Activated T-cell treated with anti-CD3 and anti-CD28 coated beads for 48 hours (primary cell): Measurements from ENCODE around the gene DKKL1.
A peak's percentile ranks its signal among the peaks of the same experiment; 100 is the strongest.
"Not testable (repeated sequence)": the region's sequence is repeated elsewhere in the genome, so short reads cannot be mapped to it uniquely, and the experiment has no call there.

Source experiments
- DNase-seq: peaks from one replicate; pipeline ENCODE4 v3.0.0-alpha.2; 2020; ENCODE audit warnings: low read depth

The DKKL1 gene

DNA sequence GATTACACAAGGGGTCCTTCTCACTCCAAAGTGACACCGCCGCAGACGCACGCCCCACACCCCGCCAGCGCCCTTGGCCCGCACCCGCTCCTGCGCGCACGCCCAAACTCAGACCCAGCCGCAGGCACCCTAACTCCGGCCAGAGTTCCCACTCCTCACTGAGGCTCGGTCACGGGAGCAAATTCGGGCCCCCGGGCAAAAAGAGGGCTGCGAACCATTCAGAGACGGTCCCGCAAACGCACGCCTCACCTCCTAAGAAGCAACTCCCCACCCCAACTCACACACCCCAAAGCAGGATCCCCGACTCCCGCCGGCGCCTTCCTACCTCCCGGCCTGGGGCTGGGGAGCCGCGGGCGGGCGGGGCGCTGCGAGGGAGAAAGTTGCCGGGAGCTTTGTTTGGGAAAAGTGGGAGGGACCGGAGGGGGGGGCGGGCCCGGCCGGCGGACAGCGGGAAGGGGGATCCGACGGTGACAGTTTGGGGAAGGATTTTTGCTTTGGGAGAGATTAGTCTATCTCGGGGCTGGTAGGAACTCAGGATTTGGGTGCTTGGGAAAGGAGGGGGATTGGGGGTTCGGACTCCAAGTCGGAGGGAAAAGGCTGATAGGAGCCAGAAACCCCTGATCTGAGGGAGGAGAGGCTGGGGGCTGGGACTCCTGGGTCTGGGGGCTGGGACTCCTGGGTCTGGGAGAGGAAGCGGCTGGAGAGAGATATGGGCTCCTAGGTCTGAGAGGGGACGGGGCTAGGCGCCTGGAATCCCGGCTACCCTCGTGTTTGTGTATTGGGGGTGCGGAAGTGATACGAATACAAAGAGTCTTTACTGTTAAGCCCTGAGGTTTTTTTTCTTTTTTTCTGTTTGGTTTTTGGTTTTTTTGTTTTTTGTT is 1.4 kb upstream of the DKKL1 start, which contains the start of gene TEAD2:
Gene TEAD2 (minus strand): TSS at position 369 of the 881 bp plus-strand sequence. CDS start 2,341 bp downstream, outside the sequence.
- no peak for DNase-seq

DNA sequence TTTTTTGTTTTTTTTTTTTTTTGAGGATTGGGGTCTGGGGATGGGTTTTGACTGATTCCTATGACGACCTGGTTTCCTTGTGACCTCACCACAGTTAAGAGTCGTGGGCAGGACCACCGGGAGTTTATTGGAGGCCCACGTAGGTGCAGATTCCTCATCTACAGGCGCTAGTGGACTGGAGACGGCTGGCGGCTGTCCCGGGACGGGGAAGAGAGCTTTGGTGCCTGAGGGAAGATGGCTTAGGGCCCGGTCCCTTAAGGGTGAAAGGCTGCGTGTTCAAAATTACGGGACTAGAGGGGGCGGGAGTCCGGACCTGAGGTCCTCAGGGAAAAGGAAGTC is 779 bp upstream of the DKKL1 start:
- no peak for DNase-seq

DNA sequence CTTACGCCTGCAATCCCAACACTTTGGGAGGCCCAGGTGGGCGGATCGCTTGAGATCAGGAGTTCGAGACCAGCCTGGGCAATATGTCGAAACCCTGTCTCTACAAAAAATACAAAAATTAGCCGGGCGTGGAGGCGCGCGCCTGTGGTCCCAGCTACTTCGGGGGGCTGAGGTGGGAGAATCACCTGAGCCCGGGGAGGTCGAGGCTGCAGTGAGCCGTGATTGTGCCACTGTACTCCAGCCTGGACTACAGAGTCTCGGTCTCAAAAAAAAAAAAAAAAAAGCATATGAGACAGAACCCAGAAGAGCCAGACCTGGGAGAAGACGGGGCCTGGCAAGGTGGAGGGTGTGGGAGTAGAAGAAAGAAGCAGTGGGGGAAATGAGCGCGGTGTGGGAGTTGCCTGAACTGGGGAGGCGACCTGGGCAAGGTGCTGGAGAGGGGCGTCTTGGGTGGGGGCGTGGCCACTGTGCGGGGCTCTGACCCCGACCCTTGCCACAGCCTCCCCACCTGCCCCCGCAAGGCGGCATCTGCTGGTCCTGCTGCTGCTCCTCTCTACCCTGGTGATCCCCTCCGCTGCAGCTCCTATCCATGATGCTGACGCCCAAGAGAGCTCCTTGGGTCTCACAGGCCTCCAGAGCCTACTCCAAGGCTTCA is 533 bp downstream of the DKKL1 start:
- DNase-seq = no peak

DNA sequence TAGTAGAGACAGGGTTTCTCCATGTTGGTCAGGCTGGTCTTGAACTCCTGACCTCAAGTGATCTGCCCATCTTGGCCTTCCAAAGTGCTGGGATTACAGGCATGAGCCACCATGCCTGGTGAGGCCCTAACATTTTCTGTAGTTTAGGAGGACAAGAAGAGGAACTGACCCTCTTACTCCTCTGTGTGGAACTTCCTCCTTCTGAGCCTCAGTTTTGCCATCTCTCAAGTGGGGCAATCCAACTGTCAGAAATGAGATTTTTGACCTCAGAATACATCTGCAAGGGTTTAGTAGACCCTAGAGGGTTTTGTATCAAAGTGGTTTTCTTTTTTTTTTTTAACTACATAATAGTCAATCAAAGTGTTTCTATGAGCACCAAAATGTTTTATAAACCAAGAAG is 2.4 kb downstream of the DKKL1 start:
- DNase-seq = no peak

DNA sequence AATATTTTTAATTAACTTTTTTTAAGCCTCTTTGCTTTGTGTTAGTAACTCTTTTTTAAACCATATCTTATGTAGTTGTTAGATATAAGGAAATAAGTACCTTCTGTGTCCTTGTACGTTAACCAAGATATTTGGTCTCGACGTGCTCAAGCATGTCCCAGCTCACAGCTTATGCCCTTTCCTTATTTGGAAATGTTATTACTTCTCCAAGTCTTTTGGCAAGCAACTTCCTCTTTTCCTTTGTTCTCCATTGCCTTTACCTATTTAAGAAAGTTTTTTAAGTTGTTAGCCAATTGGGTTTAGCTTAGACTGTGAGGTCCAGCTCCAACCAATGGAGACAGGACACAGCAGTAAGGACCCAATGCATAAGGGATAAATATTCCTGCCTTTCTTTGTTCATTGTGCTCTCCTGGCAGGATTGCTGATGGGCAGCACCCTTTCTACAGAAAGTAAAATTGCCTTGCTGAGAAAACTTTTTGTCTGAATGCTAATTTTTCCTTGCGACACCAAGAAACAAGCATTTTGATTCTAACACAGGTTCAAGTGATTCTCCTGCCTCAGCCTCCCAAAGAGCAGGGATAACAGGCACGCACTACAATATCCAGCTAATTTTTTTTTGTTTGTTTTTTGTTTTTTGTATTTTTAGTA is 5.2 kb downstream of the DKKL1 start:
- DNase-seq = no peak

DNA sequence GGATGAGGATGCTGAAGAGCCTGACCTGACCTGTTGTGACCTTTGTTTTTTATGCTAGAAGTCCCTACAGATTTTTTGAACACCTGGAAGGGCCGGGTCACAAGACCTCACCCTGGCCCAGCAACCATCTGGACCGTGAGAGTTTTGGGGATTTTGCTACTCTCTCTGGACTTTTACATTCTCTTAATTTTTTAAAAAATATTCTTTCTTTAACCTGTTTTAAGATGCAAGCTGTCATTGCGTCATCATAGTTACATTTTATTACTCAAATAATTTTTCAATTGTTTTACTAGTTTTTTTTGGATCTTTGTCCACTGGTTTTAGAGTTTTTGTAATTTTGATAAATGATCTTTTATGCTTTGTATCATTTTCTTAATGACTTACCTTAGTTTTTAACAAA is 7.5 kb downstream of the DKKL1 start:
- no peak for DNase-seq

DNA sequence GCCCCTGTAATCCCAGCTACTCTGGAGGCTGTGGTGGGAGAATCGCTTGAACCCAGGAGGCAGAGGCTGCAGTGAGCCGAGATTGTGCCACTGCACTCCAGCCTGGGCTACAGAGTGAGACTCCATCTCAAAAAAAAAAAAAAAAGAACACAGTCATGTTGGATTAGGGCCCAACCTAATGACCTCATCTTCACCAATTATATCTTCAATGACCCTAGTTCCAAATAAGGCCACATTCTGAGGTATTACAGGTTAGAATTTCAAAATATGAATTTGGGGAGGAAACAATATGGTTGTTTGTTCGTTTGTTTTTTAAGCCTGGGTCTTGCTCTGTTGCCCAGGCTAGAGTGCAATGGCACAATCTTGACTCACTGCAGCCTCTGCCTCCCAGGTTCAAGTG is 9.5 kb downstream of the DKKL1 start:
- DNase-seq = not testable (repeated sequence)

DNA sequence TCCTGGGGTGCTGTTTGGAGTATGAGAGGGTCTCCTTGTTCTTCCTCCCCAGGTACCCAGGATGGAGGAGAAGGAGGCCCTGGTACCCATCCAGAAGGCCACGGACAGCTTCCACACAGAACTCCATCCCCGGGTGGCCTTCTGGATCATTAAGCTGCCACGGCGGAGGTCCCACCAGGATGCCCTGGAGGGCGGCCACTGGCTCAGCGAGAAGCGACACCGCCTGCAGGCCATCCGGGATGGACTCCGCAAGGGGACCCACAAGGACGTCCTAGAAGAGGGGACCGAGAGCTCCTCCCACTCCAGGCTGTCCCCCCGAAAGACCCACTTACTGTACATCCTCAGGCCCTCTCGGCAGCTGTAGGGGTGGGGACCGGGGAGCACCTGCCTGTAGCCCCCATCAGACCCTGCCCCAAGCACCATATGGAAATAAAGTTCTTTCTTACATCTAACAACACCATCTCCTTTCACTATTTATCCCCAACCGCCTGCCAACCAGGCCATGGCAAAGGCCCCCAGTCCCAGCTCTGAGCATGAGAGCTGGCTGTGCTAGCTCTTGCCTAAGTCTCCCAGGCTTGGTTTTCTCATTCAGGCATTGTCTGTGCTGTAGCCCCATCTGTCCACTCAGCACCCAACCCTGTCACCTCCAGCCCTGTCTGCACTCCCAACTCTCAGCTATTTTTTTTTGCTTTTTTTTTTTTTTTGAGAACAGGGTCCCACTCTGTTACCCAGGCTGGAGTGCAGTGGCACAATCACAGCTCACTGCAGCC is 11.2 kb downstream of the DKKL1 start:
- no peak for DNase-seq

DNA sequence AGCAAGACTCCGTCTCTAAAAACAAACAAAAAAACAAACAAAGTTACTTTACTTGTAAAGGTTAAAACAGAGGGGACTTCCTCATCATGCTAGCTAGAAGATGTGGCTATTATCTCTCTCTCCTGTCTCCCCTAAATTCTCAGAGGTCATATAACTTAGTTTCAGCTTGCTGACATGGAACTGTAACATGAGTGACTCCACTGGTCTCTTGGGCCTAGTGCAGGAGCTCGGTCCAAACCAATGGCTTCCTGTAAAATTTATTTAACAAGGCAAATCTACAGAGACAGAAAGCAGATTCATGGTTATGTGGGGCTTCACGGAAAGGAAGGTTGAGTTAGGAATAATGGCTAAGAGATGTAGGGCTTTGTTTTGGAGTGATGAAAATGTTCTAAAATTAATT is 14.8 kb downstream of the DKKL1 start:
- no peak for DNase-seq

DNA sequence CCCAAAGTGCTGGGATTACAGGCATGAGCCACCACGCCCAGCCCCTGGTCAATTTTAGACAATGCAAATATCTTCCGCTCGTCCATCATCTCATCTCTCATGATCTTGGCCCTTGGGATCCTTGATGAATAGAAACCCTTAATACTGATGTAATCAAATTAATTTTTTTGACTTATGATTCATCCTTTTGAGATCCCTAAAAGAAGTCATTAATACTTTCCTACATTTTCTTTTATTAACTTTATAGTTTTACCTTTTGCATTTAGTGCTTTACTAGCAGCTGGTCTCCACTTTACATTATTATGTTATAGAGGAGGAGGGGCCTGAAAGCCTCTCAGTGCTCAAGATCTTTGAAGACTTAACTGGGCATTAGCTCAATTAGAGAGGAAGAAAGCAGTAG is 16.7 kb downstream of the DKKL1 start:
- no peak for DNase-seq

DNA sequence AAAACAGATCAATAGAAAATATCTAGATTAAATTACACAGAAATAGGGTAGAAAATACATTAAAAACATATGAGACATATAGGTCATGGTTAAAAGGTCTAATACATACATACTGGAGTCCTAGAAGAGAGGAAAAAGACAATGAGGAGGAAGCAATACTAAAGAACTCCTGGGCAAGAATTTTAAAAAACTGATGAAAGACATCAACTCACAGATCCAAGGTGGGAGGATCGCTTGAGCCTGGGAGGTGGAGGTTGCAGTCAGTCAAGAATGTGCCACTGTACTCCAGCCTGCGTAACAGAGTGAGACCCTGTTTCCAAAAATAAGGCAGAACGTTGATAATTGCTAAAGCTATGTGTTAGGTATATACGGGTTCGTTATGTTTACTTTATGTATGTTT is 19.0 kb downstream of the DKKL1 start:
- DNase-seq = no peak

DNA sequence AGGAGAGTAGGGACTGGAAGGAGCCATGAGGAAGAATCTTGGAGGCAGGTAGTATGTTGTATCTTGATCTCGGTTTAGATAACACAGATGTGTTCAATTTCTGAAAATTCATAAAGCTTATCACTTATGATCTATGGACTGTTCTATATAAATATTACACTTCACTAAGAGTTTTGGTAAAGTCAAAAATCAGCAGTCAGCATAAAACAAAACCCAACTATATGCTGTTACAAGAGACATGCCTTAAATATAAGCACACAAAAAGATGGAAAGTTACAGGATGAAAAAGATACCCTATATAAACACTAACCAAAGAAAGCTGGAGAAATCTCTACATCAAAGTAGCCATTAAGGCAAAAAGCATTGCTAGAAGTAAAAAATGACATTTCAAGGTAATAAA is 19.9 kb downstream of the DKKL1 start:
- DNase-seq = no peak

DNA sequence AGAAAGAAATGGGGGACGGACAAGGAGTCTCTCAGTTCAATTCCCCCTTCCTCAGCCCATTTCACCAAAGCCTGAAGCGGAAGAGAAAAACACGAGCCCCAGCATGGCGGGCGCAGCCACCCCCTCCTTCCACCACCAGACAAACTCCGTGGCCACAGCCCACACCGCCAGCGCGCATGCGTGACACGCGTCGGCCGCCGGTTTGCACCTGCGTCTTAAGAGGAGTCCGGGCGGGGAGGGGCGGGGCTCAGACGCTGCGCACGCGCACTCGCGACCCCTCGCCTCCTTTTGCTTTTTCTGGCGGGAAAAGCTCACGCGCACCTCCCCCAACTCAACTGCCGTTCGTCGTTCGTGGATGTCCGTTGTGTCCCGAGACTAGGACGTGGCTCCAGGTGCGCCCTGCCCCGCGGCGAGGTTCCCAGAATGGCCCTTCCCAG is 24.3 kb downstream of the DKKL1 start, which contains the start of gene KASH5:
Gene KASH5 (plus strand): TSS at position 314 of the 437 bp plus-strand sequence. CDS start 2,635 bp downstream, outside the sequence.
- DNase-seq = peak; percentile 88

DNA sequence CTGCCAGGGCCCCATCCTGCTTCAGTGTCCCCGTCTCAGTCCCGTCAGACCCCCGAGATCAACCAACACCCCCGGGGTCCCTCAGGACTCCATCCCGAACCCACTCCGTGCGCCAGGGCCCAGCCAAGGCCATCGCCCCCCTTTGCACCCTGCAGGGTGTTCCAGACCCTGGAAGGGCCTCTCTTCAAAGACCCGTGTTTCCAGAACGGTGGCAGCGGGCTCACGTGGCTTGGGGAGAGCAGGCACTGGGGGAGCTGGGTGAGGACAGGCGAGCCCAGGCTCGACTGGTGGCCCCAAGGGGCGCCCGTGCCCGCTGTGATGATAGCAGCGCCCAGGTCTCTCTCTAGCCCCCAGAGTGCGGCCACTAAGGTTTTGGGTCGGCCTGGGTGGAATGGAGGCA is 25.7 kb downstream of the DKKL1 start:
- no peak for DNase-seq

DNA sequence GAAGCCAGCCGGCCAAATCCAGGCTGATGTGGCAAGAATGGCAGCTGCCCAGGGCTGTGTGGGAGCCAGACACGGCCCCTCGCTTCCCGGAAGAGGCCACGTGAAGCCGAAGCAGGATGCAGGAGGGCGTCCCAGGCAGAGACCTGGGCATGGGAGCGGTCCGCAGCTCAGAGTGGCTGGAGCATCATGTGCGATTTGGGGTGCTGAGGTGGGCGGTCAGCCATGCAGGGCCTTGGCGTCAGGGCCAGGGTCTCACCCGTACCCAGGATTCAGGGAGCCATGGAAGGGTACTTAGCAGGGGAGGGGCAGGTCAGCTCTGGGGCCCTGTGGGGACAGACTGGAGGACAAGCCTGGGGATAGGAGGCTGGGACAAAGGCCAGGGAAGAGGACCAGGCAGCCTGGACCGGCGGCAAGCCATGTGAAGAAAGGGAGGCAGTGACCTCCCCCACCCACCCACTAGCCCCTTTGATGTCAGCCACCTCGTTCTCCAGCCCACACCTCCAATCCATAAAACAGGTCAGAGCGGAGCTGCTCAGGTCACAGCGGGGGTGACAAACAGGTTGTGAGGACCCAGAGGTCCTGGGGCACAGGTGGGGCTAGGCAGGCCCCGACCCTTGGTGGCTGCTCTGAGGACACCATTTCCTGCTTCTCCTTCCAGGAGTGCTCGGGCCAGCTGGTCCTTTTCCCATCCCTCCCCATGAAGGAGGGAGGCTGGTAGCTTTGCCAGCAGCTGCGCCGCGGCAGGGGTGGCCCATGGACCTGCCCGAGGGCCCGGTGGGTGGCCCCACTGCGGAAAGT is 26.7 kb downstream of the DKKL1 start:
- DNase-seq = no peak

DNA sequence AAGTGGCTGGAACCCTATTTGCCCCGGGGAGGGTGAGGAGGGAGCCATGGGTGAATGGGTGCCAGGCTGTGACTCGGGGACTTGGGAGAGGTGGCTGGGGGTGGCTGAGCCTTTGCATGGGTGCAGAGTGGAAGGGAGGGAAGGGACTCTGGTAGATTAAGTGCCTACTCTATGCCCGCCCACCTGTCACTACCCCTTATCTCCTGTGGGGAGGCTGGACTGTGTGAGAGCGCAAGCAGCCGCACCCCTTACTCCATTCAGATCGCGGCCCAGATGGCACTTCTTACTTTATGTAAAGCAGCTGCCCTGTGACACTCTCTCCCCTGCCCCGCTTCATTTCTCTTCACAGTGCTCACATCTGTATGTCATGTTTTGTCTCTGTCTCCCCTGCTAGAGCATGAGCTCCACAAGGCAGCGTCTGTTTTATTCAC is 27.3 kb downstream of the DKKL1 start:
- DNase-seq = no peak

DNA sequence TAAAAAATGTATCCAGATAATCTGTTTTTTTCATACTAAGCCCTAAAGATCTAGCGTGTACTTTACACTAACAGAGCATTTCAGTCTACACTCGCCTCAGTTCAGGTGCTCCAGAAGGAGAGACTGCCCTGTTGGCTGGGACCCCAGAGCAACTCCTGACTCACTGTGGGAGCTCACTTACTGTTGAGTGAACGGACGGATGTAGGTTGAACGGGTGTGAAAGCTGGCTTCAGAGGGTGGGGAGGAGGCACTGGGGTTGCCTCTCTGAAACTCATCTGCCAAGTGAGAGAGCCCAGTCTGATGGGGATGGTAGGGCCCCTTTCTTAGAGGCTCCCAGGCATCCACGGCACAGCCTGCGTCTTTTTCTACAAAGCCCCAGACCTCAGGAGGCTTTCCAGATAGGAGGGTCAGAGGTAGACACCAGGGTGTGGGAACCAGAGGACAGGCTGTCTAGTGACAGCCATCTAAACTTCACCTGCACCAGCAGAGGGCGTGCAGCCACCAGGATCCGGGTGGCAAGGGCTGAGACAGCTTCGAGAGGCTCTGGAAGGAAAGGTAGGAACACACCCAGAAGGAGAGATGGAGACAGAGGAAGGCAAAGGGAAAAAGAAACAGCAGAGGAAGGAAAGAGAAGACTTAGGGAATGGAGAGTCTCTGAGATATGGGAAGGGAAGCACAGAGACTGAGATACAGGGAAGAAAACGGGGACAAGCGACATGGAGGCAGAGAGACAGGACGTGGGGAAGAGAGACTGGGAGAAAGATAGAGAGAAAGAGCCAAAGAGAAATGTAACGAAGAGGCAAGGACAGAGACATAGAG is 28.1 kb downstream of the DKKL1 start:
- peak; percentile 67 for DNase-seq

DNA sequence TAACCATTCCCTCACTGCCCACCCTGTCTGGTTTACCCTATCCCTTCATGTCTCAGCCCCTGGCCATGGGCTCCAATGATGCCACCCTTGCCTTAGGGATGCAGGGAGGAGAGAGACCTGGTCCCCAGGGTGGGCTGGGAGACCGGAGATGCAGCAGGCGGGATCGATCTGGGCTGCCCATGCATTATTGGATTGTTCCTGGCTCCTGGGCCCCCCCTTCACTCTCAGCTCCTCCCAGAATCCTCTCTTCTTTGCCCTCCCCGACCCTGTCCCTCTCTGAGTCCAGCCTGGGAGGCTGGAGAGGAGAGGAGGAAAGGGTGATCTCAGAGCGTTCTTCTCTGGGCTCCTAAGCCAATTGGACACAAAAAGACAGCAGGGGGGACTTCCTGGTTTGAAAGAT is 30.2 kb downstream of the DKKL1 start:
- no peak for DNase-seq

DNA sequence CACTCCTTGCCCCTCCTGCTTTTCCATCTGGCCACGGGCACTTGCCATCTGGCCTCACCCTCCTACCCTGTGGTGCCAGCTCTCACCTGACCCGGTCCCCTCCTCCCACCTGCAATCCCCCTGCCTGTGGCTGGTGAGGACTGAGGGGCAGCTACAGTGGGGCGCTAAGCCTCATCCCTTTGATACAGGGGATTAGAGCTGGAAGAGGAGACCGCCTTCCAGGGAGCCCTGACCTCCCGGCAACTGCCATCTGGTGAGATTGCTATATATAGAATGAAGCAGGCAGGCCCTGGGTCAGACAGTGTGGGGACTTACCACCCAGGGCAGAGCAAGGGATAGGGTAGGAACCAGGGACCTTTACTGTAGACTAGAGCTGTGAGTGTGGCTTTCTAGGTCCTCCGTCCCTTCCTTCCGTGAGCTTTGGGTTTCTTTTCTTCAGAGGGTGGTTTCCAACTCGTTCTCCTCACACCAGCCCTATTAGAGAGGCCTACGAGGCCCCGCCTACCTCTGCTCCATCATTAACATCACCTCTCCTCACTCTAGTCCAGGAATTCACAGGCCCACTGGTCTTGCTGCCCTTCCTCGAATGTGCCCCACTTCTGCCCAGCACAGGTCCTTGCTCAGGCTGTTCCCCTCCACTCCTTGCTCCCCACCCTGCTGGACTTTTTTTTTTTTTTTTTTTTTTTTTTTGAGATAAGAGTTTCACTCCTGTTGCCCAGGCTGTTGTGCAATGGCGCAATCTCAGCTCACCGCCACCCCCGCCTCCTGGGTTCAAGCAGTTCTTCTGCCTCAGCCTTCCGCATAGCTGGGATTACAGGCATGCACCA is 32.1 kb downstream of the DKKL1 start:
- no peak for DNase-seq
